Right lobe of liver (tissue), 6 donors: ENCODE data around the gene OXTR. TPM values are rescaled to one million over a fixed set of nuclear protein-coding genes. Genes with fewer than 3 reads are reported as not detected.
"Not testable (repeated sequence)": the region's sequence is repeated elsewhere in the genome, so short reads cannot be mapped to it uniquely, and the experiment has no call there.

Experiments
- ATAC-seq, 4 donors: fragments of 200-7000 bp; cut with Tn5 transposase; one replicate each; pipeline ENCODE4 v1.9.1; 2020; ENCODE audit warnings: mild to moderate bottlenecking in 4 of 4, moderate library complexity in 4 of 4
- DNase-seq, 3 donors: peaks; one replicate each; pipeline ENCODE4 v3.0.0-alpha.2; 2020
- H3K27ac ChIP-seq, 3 donors: fragments of 200-600 bp; one replicate each; pipeline ENCODE4 v1.8.0; 2022
- H3K27me3 ChIP-seq, 2 donors: fragments of 200-600 bp; one replicate each; pipeline ENCODE4 v1.8.0; 2022
- H3K36me3 ChIP-seq, 4 donors: fragments of 200-600 bp; sonication (generic) in 1 of 4; one replicate each; pipeline versions ENCODE4 v1.5.1 to v1.8.0; 2017 to 2022; ENCODE audit warnings: control low read depth in 1 of 4
- H3K4me1 ChIP-seq, 4 donors: fragments of 200-600 bp; sonication (generic) in 1 of 4; one replicate each; pipeline versions ENCODE4 v1.5.1 to v1.8.0; 2017 to 2022; ENCODE audit warnings: control low read depth in 1 of 4
- H3K4me3 ChIP-seq, 3 donors: fragments of 200-600 bp; one replicate each; pipeline ENCODE4 v1.8.0; 2022
- H3K9me3 ChIP-seq, 4 donors: fragments of 200-600 bp; sonication (generic) in 1 of 4; one replicate each; pipeline versions ENCODE4 v1.5.1 to v1.8.0; 2017 to 2022; ENCODE audit warnings: control low read depth in 1 of 4
- CTCF ChIP-seq, 4 donors: fragments of 200-600 bp in 3 of 4; fragments of 450-650 bp in 1 of 4; IDR thresholded peaks; one replicate each; pipeline versions ENCODE4 v1.5.1 to v1.8.0; 2016 to 2022; ENCODE audit warnings: antibody characterized with exemption in 4 of 4, mild to moderate bottlenecking in 2 of 4
- POLR2A ChIP-seq: fragments of 450-650 bp; IDR thresholded peaks from one replicate; pipeline ENCODE4 v1.6.1; 2017; ENCODE audit warnings: antibody characterized with exemption, mild to moderate bottlenecking
- WGBS: methylation state at CpG from one replicate; pipeline ENCODE4 v1.1.6; 2018; ENCODE audit warnings: low coverage, low lambda C conversion rate; ENCODE audit not compliant: insufficient coverage; ENCODE audit errors: missing lambda C conversion rate; 5-methylcytosine and 5-hydroxymethylcytosine counted together
- intact Hi-C, 2 donors: fragments of 100-400 bp; cut with DNase I; formaldehyde crosslinking; loops; one replicate each; pipeline versions ENCODE4 v1.11.2 to v1.14.1; 2022
- total RNA-seq, 6 experiments: library from RNA; depleted of rRNA in 2 of 6; stranded (reverse); fragments of >200 nt in 2 of 6; fragmentation: NEBNext Ultra II Directional in 3 of 6; extraction: Animal tissue kit (Norgen Biotek cat#: 25700) in 3 of 6; gene quantifications; one replicate each; pipeline versions ENCODE4 v1.1.0 to v1.2.4, GENCODE V29; 2016 to 2023
- donor health status: DM: no; HTN: yes; CAD: no.
- donor health status: DM: no; HTN: no; CAD: no.
- donor health status: DM: no; HTN: no; CAD: no.
- donor health status: DM: no; HTN: yes; CAD: no.
- donor health status: DM: no; HTN: yes; CAD: no.

OXTR gene
- total RNA-seq, 6 experiments from 2014 or later, result 0.04 to 0.31 (median 0.20) TPM

- Histone ChIP-seq H3K27me3 (no peaks in the 10 kb centered on the region), H3K36me3 (no peaks in the 10 kb centered on the region), H3K4me1 (no peaks in the 10 kb centered on the region), H3K4me3 (no peak overlapping the region), H3K27ac (no peak overlapping the region), H3K9me3 (peaks cover 0 to 2% (median 0%) of the 10 kb centered on the region in 4 donors)
- DNase-seq (no peak), ATAC-seq (no peak)
- TF ChIP-seq CTCF (IDR thresholded peaks at IDR 0.05) (no peak), POLR2A (no peak)
- intact Hi-C loops, result no loop called here
- WGBS, result 71% methylated on average over 3 of the region's 3 CpGs
Measured at GRCh38 chr3:8729479-8729878, 39.9 kb downstream of the OXTR start.

- Histone ChIP-seq H3K4me3 (no peak overlapping the region), H3K4me1 (no peaks in the 10 kb centered on the region), H3K27ac (no peak overlapping the region), H3K36me3 (no peaks in the 10 kb centered on the region), H3K27me3 (no peaks in the 10 kb centered on the region), H3K9me3 (peaks cover 0 to 2% (median 0%) of the 10 kb centered on the region in 4 donors)
- intact Hi-C loops, result no loop called here
- ATAC-seq, result no peak
- no peak for TF ChIP-seq POLR2A
- no peak for TF ChIP-seq CTCF (IDR thresholded peaks at IDR 0.05)
- 69% methylated on average over 5 of the region's 9 CpGs for WGBS
- no peak for DNase-seq
Measured at GRCh38 chr3:8727605-8728512, 41.6 kb downstream of the OXTR start.

- Histone ChIP-seq H3K36me3 (no peaks in the 10 kb centered on the region), H3K27me3 (no peaks in the 10 kb centered on the region), H3K9me3 (peaks cover 0 to 2% (median 0%) of the 10 kb centered on the region in 4 donors), H3K27ac (no peak overlapping the region), H3K4me1 (no peaks in the 10 kb centered on the region), H3K4me3 (no peak overlapping the region)
- no peak for TF ChIP-seq POLR2A
- 60% methylated on average over 3 of the region's 3 CpGs for WGBS
- intact Hi-C loops, result no loop called here
- no peak for DNase-seq
- no peak for ATAC-seq
Measured at GRCh38 chr3:8724108-8724752, 45.2 kb downstream of the OXTR start.

- no peaks in the 10 kb centered on the region for H3K36me3 ChIP-seq
- ATAC-seq (no peak), DNase-seq (no peak)
- no peaks in the 10 kb centered on the region for H3K4me1 ChIP-seq
- no peak overlapping the region for H3K27ac ChIP-seq
- TF ChIP-seq CTCF (IDR thresholded peaks at IDR 0.05), result no peak
- no peak for TF ChIP-seq POLR2A
- peaks cover 0 to 2% (median 0%) of the 10 kb centered on the region in 4 donors for H3K9me3 ChIP-seq
- H3K4me3 ChIP-seq, result no peak overlapping the region
- 44% methylated on average over 3 of the region's 3 CpGs for WGBS
- intact Hi-C loops, result no loop called here
- no peaks in the 10 kb centered on the region for H3K27me3 ChIP-seq
Measured at GRCh38 chr3:8723612-8724011, 45.8 kb downstream of the OXTR start.

GRCh38 chr3:8722808-8723207, 46.6 kb downstream of the OXTR start:
- intact Hi-C loops, result no loop called here
- DNase-seq, result no peak

GRCh38 chr3:8715757-8716156, 53.7 kb downstream of the OXTR start:
- H3K36me3 ChIP-seq, H3K27me3 ChIP-seq, ATAC-seq, H3K9me3 ChIP-seq, intact Hi-C loops, H3K27ac ChIP-seq, DNase-seq, H3K4me1 ChIP-seq, H3K4me3 ChIP-seq: not testable (repeated sequence)
- 84% methylated on average over 5 of the region's 12 CpGs for WGBS

More at GRCh38 chr3:8722808-8723207, 46.6 kb downstream of the OXTR start:
- WGBS, result 60% methylated on average over 5 of the region's 5 CpGs
- no peak overlapping the region for H3K27ac ChIP-seq
- H3K36me3 ChIP-seq, result no peaks in the 10 kb centered on the region
- ATAC-seq, result no peak
- peaks cover 0 to 2% (median 0%) of the 10 kb centered on the region in 4 donors for H3K9me3 ChIP-seq
- no peak for TF ChIP-seq POLR2A
- no peak for TF ChIP-seq CTCF (IDR thresholded peaks at IDR 0.05)
- no peak overlapping the region for H3K4me3 ChIP-seq
- H3K4me1 ChIP-seq, result no peaks in the 10 kb centered on the region
- no peaks in the 10 kb centered on the region for H3K27me3 ChIP-seq
